HepG2 (cell line): ENCODE results near the gene MIEF2. TPM values are rescaled to one million over a fixed set of nuclear protein-coding genes. Genes with fewer than 3 reads are reported as not detected.

Experiments
- ATF7-NPFF ChIP-seq: sonication (generic); formaldehyde crosslinking; IDR thresholded peaks from 2 replicates; pipeline ENCODE4 v1.8.1; 2023; ENCODE audit warnings: mild to moderate bottlenecking, low read depth, missing genetic modification reagents, moderate library complexity
- CREM ChIP-seq, 2 experiments: sonication (generic) in 1 of 2; formaldehyde crosslinking in 1 of 2; IDR thresholded peaks; 2 replicates each; pipeline versions ENCODE4 v1.4.0 to v1.6.1; 2016 to 2020; ENCODE audit warnings: antibody characterized with exemption in 1 of 2, mild to moderate bottlenecking in 1 of 2, missing genetic modification reagents in 1 of 2
- FOXC1 ChIP-seq: sonication (generic); formaldehyde crosslinking; IDR thresholded peaks from 2 replicates; pipeline ENCODE4 v1.8.0; 2022; ENCODE audit warnings: mild to moderate bottlenecking, missing genetic modification reagents, borderline replicate concordance
- FOXO1 ChIP-seq: sonication (generic); formaldehyde crosslinking; IDR thresholded peaks from 2 replicates; pipeline ENCODE4 v1.4.0; 2020; ENCODE audit warnings: missing genetic modification reagents
- GABPB1 ChIP-seq: IDR thresholded peaks from 2 replicates; pipeline ENCODE4 v1.6.1; 2016; ENCODE audit warnings: mild to moderate bottlenecking, missing genetic modification reagents, moderate library complexity, missing compliant biosample characterization
- GPN1 ChIP-seq: sonication (generic); formaldehyde crosslinking; IDR thresholded peaks from 2 replicates; pipeline ENCODE4 v1.5.1; 2020; ENCODE audit warnings: missing genetic modification reagents, borderline replicate concordance
- JDP2 ChIP-seq: sonication (generic); formaldehyde crosslinking; IDR thresholded peaks from 2 replicates; pipeline ENCODE4 v1.8.1; 2022; ENCODE audit warnings: missing genetic modification reagents, borderline replicate concordance
- NONO ChIP-seq, 2 experiments: fragments of 450-650 bp in 1 of 2; sonication (generic) in 1 of 2; formaldehyde crosslinking in 1 of 2; IDR thresholded peaks in 1 of 2; conservative IDR thresholded peaks in 1 of 2; 2 replicates each; pipeline versions ENCODE4 v1.6.1 to v1.8.0; 2017 to 2022; ENCODE audit warnings: mild to moderate bottlenecking in 1 of 2, missing genetic modification reagents in 1 of 2, moderate library complexity in 1 of 2
- PHF20 ChIP-seq: sonication (generic); formaldehyde crosslinking; IDR thresholded peaks from 2 replicates; pipeline ENCODE4 v1.5.0; 2020; ENCODE audit warnings: mild to moderate bottlenecking, missing genetic modification reagents
- POLR2A ChIP-seq, 2 experiments: IDR thresholded peaks; 2 replicates each; pipeline ENCODE4 v1.6.1; 2011; ENCODE audit warnings: low read depth in 2 of 2, low read length in 2 of 2, mild to moderate bottlenecking in 1 of 2, moderate library complexity in 1 of 2; ENCODE audit not compliant: insufficient read depth in 1 of 2
- RFX5 ChIP-seq: IDR thresholded peaks from 2 replicates; pipeline ENCODE4 v1.6.1; 2011; ENCODE audit warnings: low read depth, low read length, improper control_type of control experiment
- RFXAP ChIP-seq: sonication (generic); formaldehyde crosslinking; IDR thresholded peaks from 2 replicates; pipeline ENCODE4 v1.4.0; 2020; ENCODE audit warnings: missing genetic modification reagents, borderline replicate concordance
- ZNF260 ChIP-seq: sonication (generic); formaldehyde crosslinking; IDR thresholded peaks from 2 replicates; pipeline ENCODE4 v1.4.0; 2020; ENCODE audit warnings: missing genetic modification reagents, low read depth, mild to moderate bottlenecking, borderline replicate concordance
- ZNF317 ChIP-seq: sonication (generic); formaldehyde crosslinking; IDR thresholded peaks from 2 replicates; pipeline ENCODE4 v1.5.0; 2020; ENCODE audit warnings: mild to moderate bottlenecking, missing genetic modification reagents
- ZNF367 ChIP-seq: sonication (generic); formaldehyde crosslinking; IDR thresholded peaks from 2 replicates; pipeline ENCODE4 v1.4.0; 2020; ENCODE audit warnings: missing genetic modification reagents, borderline replicate concordance
- polyA plus RNA-seq, 8 experiments: library from polyadenylated mRNA; depleted of rRNA in 3 of 8; stranded (reverse) in 7 of 8; unstranded in 1 of 8; fragments of >200 nt; fragmentation: Illumina TruSeq in 4 of 8; extraction: Trizol in 4 of 8; gene quantifications; 2 replicates each; pipeline versions ENCODE4 v1.2.1 to v1.2.3, GENCODE V29; 2011 to 2016; ENCODE audit warnings: low read depth in 4 of 8, missing spikeins in 1 of 8, mixed read lengths in 1 of 8; ENCODE audit not compliant: insufficient read depth in 1 of 8
- total RNA-seq, 5 experiments: library from RNA; depleted of rRNA; stranded (reverse); fragments of >200 nt; fragmentation: Illumina TruSeq; extraction: Trizol; gene quantifications; 2 replicates each; pipeline ENCODE4 v1.2.3, GENCODE V29; 2016; ENCODE audit warnings: low read depth in 1 of 5
- TF ChIP-seq, protein P1 (sequence below): sonication (generic); formaldehyde crosslinking; IDR thresholded peaks from 2 replicates; pipeline ENCODE4 v1.4.0; 2020; ENCODE audit warnings: mild to moderate bottlenecking, missing genetic modification reagents, borderline replicate concordance
- TF ChIP-seq, protein P2 (sequence below): sonication (generic); formaldehyde crosslinking; IDR thresholded peaks from 2 replicates; pipeline ENCODE4 v1.5.0; 2020; ENCODE audit warnings: missing genetic modification reagents, mild to moderate bottlenecking, borderline replicate concordance

Gene MIEF2
- total and polyA plus RNA-seq, 2 of the 13 experiments (the other 11 are each of a cell fraction or from before 2014, with no cell fraction given): 6.0 to 8.0 TPM

DNA sequence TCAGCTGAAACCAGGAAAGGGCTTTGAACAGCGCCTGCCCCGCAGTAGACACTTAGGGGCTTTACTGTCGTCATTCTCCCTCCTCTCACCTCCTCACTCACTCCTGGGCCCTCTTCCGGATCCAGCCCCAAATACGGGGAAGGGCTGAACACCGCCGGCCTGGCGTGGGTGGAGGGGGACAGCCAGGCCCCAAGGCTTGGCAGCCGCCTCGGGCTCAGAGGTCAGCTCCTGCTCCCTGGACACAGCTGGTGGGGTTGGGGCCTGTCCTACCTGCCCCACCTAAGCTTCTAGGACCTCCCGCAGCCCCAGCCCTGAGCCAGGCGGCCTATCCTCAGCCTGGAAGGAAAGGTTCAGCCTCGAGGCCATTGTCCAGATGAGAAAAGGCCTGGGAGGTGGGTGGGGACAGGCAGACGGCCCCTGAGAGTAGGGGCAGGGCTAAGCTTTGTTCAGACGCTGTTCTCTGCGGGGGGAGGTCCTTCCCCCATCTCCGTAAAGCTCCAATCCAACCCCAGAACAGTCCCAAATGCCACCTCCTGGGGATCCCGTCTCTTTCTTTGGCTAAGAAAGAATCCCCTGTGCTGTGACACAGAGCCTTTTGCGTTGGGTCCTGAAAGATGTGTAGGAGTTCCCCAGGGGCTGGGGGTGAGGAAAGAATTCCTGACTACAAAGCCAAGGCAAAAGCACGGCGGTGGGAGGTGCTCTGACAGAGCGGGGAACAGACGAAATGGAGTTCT lies 35.9 kb upstream of the MIEF2 start (continued):
- TF ChIP-seq GABPB1 (peak; percentile 62), NONO (IDR thresholded peaks at IDR 0.05) (no peak), NONO (CRISPR knock-in tag; conservative IDR thresholded peaks at IDR 0.05) (no peak), FOXO1 (CRISPR knock-in tag) (0 out of 2 replicates have a peak, but pooled peaks have one; percentile 23), RFXAP (CRISPR knock-in tag) (0 out of 2 replicates have a peak, but pooled peaks have one; percentile 45), FOXC1 (CRISPR knock-in tag) (0 out of 2 replicates have a peak, but pooled peaks have one; percentile 13), RFX5 (no peak), JDP2 (no peak), PHF20 (CRISPR knock-in tag) (0 out of 2 replicates have a peak, but pooled peaks have one; percentile 22), POLR2A (IDR thresholded peaks at IDR 0.05; ENCODE audit: insufficient read depth in 1 of 2, low read depth in 2 of 2, low read length in 2 of 2) (peak in 1 of 2 experiments; percentile 44; a peak in 3 of 4 replicates), ZNF367 (CRISPR knock-in tag) (no peak), ZNF260 (no peak), CREM (IDR thresholded peaks at IDR 0.05) (0 out of 2 replicates have a peak, but pooled peaks have one; percentile 1), CREM (CRISPR knock-in tag; IDR thresholded peaks at IDR 0.05) (no peak), ATF7-NPFF (CRISPR knock-in tag) (no peak), GPN1 (CRISPR knock-in tag) (no peak), ZNF317 (CRISPR knock-in tag) (no peak)
- TF ChIP-seq, protein P1, sequence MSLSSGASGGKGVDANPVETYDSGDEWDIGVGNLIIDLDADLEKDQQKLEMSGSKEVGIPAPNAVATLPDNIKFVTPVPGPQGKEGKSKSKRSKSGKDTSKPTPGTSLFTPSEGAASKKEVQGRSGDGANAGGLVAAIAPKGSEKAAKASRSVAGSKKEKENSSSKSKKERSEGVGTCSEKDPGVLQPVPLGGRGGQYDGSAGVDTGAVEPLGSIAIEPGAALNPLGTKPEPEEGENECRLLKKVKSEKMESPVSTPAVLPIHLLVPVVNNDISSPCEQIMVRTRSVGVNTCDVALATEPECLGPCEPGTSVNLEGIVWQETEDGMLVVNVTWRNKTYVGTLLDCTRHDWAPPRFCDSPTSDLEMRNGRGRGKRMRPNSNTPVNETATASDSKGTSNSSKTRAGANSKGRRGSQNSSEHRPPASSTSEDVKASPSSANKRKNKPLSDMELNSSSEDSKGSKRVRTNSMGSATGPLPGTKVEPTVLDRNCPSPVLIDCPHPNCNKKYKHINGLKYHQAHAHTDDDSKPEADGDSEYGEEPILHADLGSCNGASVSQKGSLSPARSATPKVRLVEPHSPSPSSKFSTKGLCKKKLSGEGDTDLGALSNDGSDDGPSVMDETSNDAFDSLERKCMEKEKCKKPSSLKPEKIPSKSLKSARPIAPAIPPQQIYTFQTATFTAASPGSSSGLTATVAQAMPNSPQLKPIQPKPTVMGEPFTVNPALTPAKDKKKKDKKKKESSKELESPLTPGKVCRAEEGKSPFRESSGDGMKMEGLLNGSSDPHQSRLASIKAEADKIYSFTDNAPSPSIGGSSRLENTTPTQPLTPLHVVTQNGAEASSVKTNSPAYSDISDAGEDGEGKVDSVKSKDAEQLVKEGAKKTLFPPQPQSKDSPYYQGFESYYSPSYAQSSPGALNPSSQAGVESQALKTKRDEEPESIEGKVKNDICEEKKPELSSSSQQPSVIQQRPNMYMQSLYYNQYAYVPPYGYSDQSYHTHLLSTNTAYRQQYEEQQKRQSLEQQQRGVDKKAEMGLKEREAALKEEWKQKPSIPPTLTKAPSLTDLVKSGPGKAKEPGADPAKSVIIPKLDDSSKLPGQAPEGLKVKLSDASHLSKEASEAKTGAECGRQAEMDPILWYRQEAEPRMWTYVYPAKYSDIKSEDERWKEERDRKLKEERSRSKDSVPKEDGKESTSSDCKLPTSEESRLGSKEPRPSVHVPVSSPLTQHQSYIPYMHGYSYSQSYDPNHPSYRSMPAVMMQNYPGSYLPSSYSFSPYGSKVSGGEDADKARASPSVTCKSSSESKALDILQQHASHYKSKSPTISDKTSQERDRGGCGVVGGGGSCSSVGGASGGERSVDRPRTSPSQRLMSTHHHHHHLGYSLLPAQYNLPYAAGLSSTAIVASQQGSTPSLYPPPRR (CRISPR knock-in tag): no peak
- TF ChIP-seq, protein P2, sequence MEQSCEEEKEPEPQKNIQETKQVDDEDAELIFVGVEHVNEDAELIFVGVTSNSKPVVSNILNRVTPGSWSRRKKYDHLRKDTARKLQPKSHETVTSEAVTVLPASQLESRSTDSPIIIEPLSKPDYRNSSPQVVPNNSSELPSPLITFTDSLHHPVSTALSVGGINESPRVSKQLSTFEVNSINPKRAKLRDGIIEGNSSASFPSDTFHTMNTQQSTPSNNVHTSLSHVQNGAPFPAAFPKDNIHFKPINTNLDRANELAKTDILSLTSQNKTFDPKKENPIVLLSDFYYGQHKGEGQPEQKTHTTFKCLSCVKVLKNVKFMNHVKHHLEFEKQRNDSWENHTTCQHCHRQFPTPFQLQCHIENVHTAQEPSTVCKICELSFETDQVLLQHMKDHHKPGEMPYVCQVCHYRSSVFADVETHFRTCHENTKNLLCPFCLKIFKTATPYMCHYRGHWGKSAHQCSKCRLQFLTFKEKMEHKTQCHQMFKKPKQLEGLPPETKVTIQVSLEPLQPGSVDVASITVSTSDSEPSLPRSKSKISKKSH (CRISPR knock-in tag): peak; percentile 53; the same call in 1 of the 2 replicates
